Stimulated activated CD4-positive, alpha-beta T cell treated with anti-CD3 and anti-CD28 coated beads, Interleukin-12 subunit alpha, Interleukin-12 subunit beta, amount 100 ng/mL, for 24 hours (primary cell): ENCODE measurements around the gene JUN.

Experiments
- DNase-seq, 2 experiments: peaks; one replicate each; pipeline ENCODE4 v3.0.0-alpha.2; 2020; ENCODE audit warnings: low read depth in 2 of 2

JUN gene

DNA sequence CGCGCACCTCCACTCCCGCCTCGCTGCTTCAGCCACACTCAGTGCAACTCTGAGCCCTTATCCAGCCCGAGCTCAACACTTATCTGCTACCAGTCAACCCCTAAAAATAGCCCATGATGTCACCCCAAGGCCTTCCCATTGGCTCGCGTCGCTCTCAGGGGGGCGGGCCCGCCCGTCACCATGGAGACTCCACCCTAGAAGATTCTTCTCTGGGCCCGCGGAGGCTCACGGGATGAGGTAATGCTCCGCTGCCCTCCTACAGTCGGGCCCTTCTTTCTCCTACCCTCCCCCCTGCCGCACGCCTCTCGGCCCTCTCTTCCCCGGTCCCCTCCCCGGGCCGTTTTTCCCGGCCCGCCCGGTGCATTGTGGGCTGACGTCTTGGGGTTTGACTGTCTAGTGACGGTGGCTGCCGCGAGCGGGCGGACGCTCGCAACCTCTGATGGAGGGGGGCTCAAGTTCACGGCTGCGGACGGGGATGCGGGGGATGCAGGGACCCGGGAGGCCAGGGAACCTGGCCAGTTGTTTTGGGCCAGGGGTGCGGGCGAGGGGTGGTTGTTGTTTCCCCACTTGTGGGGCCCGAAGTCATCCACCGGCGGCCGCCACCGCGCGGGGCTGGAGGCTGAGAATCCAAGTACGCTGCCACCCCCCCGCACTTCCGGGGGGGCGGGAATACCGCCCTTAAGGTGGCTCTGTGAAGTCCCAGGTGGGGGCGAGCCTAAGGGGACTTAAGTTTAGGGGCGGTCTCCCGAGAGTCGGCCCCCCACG, at the start of gene JUN:
JUN (minus strand) TSS at position 55 of the 765 bp plus-strand sequence. CDS start 977 bp downstream, outside the sequence.
- DNase-seq: peak; percentile 94 to 98

DNA sequence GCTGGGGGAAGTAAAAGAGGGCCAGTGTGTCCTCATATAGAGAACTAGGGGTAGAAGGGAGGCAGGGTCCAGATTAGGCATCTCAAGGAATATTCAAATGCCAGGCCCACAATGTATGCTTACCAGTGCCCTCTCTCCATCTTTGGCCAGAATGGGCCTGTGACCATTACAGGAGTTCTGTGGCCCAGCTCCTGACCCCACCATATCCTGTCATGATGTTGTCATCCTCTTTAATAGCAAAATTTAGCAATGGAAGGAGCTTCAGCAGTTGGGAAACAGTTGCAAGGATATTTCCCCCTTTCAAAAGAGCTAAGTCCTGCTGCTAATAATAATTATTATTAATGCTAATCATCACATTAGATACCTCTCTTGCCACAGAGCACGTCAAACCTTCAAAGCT, 49.3 kb upstream of the JUN start:
- DNase-seq: no peak

DNA sequence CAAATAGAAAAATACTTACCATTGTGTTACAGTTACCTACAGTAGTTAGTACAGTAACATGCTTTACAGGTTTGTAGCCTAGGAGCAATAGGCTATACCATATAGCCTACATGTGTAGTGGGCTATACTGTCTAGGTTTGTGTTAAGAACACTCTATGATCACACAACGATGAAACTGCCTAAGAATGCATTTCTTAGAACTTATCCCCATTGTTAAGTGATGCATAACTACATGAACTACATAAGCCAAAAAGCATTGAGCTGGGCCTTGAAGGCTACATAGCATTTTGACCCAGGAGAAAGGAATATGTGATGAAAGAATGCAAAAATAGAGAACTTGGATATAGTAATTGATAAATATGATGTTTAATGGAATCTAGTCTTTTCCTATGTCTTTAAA, 46.4 kb upstream of the JUN start:
- no peak for DNase-seq

DNA sequence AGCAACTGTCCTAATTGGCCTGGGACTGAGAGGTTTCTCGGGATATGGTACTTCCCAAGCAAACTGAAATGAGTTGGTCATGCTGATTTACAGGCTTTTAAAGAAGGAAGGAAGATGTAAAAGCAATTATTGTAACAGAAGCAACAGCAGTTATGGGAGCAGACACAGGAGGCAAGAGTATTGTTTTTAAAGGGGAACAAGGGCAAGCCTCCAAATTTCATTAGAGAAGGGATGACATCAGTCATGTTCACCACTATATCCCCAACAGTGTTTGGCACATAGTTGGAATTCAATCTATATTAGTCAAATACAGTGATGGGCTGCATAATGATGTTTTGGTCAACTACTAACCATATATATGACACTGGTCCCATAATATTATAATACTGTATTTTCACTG, 46.0 kb upstream of the JUN start:
- DNase-seq: no peak

DNA sequence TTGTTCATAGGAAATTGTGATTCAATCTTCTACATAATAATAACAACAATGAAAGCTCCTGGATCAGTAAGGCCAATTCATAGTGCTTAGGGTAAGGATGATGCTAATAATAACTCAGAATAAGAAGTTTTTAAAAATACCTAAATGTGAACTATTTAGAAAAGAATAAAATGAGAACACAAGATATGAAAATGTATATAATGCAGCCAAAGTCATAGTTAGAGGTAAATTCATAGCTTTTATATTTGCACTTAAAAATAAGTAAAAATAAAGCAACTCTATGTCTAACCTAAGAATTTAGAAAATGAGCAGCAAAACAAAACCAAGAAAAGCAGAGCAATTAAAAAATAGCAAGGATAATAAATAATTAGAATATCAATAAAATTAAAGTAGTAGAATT, 43.5 kb upstream of the JUN start:
- no peak for DNase-seq

DNA sequence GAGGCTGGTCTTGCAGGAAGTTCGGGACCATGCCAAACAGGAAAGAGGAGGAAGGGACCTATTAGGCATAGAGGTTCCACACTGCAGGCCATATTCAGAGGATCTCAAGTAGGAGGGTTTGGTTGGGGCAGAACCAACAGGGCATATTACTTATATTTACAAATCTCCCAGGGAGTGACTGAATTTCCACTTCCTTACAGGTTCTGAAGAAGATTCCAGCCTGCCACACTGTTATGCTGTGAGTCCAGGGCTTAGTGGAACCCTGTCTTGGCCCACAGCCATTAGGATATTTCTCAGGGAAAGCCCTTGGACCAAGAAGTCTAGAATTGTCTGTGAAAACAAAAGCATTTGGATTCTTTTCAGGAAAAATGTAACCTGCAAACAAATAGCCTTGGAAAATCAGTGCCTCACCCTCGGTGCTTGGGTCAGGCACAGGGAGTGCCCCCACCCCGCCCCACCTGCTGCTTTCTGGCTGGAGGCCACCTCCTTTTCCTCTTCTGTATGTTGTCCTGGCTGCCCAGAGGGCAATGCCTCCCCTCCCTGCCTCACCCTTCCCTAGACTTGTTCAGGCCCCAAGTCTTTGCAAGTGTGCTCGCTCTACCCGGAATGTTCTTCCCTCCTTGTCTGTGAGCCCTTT, 41.0 kb upstream of the JUN start:
- no peak for DNase-seq

DNA sequence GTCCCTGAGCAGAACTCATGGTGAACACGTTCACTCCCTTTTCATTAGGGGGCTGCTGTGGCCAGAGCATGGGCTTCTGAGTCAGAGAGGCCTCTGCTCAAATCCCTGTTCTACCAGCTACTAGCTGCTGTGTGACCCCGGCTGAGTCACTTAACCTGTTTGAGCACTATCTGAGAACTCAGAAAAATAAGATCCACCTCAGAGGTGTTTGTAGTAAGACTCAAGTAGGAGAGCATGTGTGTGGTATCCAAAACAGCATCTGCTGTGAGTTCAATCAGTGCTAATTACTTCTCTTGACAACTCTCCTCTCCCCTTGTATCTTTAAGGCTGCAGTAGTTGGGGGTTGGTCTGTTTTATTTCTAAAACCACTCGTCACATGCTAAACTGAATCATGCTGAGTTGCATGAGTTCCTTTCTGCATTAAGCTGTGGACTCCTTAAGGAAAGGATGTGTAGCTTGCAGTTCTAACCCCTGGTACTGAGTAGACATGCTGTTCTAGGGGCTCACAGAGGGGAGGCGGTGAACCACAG, 39.7 kb upstream of the JUN start:
- no peak for DNase-seq

DNA sequence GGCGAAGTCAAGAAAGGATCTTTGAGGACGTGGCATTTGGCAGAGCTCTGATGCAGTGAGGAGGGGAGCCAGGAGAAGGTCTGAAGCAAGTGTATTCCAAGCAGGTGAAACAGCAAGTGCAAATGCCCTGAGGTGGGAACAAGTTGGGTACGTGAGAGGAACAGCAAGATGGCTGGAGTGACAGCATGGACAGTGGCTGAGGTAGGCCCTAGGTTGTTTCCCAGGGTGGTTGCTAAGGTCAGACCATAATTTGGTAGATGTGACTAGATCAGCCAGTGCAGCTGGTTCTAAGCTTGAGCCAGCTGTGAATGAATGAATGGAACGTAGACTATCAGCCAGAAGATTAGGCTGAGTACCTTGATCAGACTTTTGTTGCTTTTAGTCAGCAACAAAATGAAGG, 37.5 kb upstream of the JUN start:
- DNase-seq: no peak

DNA sequence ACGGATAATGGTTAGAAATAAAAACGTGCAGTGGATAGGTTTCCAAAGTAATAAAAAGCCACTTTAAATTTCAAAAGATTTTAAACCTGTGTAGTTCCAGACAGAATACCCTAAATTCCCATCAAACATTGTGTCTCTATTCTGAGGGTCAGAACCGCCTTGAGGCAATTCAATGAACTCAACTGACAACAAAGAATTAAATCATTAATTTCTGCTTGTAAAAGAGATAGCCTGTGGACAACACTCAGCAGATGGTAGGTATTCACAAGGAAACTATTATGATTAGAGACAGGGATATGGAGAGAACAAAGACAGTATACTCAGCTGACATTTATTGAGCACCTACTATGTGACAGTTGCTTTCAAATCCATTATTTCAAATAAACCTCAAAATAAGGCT, 35.1 kb upstream of the JUN start:
- DNase-seq: no peak

DNA sequence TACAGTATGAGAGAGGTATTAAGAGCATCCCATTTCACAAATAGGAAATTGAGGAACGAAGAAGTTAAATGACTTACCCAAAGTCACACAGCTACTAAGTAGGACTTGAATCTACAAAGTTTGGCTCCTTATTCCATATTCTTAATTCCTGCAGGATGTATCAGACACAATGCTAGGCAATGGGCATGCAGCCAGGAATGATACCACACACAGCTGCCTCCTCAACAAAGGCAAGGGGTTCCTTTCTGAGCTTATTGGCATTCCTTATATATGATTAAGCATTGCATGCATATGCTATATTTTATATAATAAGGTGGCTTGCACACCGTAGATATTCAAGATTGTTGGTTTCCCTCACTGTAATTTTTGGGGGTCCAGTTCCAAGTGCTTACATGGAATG, 34.2 kb upstream of the JUN start:
- DNase-seq: no peak

DNA sequence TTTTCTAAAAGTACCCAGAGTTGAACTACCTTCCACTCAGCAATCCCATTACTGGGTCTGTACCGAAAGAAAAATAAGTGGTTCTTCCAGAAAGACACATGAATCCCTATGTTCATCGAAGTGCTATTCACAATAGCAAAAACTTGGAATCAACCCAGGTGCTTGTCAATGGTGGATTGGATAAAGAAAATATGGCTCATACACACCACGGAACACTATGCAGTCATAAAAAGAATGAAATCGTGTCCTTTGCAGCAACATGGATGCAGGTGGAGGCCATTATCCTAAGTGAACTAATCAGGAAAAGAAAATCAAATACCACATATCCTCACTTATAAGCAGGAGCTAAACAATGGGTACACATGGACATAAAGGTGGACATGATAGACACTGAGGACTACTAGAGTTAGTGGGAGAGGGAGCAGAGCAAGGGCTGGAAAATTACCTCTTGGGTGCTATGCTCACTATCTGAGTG, 32.9 kb upstream of the JUN start:
- no peak for DNase-seq

DNA sequence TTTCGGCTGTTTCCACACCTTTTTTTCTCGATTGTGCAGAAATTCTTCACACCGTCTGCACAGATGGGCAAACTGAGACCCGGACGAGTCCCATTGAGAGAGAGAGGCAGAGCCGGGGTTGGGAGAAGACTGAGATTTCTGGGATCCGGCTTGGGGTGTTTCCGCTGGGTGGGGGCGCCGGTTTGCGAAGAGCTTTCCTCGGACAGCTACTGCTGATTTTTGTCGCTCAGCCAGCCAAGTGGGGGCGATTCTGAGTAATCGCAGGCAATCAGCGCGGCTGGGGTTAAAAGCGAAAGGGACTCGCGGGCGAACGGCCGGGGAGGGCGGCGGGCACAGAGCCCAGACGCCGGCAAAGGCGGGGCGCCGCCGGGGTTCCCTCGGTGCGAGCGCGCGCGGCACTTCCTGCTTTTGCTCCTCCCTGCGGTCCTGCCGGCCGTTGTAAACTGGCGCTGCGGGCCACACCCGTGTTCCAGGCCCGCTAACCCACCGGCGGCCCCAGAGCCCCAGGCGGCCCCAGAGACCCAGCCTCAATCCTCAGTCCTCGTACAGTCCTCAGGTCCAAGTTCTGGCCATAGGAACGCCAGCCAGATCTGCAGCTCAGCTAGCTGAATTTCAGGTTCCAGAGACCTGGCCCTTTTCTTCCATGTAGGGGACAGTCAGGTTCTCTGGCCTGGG, 32.4 kb upstream of the JUN start:
- DNase-seq: peak; percentile 57 to 76

DNA sequence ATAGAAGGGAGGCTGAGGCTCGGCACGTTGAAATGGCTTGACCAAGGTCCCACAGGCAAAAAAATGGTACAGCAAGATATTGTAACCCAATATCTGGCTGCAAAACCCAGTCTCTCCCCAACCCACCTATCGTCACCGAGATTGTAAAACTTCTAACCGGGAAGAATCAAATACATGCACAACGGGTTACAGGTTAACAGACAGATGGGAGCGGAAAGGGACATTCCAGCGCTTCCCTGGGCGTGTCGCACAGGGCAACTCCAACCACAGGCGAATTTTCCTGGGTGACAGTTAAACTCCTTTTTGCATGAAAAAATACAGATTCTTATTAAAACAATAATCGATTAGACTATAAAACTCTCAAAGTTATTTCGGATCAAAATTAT, 31.8 kb upstream of the JUN start:
- DNase-seq: no peak

DNA sequence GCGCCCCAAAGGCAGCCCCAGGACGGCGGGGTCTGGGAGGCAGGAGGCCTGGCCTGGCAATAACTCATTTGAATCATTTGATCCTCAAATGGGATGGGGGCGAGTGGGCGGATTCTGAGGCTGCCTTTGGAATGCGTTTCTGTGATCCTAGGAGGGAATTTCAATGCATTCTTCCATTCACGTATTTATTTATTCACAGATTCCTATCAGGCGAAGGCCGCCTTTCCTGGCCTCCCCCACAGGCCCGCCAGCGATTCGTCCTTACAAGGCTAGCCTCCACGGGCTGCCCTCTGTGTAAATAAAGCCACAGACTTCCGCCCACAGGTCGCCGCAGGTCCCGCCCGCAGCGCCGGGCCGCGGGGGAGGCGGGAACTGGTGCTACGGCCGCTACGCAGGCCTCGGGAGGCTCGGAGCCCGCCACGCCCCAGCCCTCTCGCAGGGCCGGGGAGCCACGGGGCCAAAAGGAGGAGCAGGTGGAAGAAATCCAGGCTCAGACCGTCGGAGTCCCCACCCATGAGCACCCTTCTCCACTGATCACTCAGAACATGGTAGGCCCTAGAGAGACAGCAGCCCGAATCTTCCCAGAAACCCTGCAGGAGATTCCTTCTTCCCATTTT, 31.3 kb upstream of the JUN start:
- DNase-seq: peak in 1 of 2 experiments; percentile 45

DNA sequence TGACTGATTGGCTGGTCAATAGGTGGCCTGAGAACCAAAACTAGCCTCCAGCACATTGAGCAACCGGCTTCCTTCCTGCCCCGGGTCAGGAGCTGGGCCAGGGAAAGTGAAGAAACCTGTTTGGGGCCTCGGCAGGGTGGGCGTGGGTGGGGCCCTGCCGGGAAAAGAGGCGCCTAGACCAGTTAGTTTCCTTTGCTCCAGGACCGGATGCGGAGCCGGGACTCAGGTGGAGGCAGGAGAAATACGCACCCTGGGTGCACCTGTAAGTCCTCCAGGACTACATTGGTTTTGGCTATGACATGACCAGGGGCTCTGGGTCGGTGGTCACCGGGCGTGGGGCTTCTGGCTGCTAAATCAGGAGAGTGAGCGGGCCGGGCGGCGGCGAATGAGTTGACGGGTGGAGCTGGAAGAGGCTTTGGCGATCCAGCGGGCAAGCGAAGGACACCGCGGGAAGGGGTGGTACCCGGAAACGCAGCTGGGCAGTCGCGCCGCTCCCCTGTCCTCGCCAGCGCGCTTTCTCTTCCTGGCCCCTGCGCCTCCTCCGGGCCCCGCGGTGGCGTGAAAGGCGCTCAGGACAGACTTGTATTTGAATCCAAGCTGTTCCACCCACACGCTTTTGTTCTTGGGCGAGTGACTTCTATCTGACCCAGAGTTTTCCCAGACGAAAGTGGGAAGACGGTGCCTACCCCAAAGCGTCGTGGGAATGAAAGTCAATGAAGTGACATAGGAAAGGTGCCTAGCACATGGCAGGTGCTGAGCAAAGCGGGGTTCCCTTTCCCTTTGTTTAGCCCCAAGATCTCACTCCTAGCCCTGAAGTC, 30.6 kb upstream of the JUN start:
- DNase-seq: no peak

DNA sequence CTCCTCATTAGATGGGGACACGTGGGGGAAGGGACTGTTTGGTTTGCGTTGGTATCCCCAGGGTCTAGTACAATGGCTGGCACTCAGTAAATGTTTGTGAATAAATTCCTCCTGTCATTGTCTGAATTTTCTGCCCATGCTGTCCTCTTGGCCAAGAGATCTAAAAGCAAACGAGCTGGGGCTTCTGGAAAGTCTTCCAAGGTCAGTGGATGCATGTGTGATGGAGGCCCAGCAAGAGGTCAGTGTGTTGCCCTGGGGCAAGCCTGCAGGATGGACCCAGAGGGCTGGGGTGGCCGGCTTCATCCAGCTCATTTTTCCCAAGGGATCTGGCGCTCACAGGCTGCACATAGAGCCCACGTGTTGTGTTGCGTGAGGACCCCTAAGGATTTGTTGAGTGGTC, 30.0 kb upstream of the JUN start:
- no peak for DNase-seq

DNA sequence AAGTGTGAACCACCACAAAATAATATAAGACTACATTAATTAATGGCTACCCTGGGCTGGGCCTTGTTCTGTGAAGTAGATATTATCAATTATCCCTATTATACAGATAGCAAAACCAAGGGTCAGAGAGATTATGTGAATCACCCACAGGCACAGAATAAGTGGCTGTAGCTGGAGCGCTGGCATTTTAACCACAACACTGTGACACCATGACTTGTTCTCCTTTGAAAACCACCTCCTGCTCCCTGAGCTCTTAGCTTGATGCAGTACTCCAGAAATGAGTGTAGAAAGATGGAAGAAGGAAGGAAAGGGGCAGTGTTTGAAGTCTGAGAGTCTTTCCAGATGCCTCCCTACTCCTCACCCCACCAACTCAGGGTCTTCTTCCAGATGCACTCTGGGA, 29.5 kb upstream of the JUN start:
- no peak for DNase-seq

DNA sequence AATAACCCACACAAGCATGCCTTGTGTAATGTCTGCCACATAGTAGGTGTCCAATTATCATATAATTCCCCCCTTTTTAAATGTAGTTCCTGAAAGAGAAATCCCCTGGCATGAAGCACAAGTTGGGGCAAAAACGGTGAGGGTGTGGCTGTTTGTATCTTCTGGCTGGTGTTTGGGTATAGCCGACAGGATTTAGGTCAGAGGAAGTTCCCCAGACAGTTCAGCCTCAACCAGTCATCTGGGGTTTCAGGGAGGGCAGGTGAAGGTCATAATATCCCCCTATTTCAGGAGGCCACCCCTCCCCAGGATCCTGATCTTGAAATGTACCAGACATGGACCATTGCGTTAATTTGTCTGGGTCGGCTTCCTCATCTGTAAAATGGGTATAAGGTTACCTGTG, 29.1 kb upstream of the JUN start:
- no peak for DNase-seq

DNA sequence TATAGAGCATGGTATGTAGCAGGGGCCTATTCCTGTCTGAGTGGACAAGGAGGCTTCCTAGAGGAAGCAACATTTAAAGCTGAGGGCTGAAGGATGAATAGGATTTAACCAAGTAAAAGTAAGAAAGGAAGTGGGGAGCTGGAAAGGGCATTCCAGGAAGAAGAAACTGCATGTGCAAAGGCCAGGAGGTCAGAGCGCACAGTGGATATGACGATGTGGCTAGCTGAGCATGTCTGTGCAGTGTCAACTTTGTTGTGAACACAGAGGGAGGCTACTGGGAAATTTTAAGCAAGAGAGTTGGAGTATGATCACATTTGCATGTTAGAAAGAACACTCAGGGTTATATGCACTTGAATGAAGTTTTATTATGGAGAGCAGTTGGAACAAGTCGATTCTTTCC, 28.6 kb upstream of the JUN start:
- DNase-seq: no peak

DNA sequence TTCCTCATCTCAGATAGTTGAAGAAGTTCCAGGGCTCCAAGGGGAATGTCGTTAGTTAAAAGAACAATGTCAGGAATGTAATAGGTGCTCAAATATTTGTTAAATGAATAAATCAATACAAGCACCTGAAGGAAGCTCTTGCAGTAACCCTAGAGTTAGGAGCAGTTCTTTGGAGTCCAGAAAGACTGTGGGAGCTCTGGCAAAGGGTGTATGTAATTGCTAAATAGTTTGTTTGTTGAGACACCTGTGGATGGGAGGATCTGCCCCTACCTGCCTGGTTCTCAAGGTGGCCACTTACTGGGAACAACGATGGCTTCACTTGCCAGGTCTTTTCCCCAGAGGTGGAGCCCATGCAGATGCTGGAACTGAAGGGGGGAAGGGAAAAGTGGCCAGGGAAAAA, 27.5 kb upstream of the JUN start:
- DNase-seq: no peak

DNA sequence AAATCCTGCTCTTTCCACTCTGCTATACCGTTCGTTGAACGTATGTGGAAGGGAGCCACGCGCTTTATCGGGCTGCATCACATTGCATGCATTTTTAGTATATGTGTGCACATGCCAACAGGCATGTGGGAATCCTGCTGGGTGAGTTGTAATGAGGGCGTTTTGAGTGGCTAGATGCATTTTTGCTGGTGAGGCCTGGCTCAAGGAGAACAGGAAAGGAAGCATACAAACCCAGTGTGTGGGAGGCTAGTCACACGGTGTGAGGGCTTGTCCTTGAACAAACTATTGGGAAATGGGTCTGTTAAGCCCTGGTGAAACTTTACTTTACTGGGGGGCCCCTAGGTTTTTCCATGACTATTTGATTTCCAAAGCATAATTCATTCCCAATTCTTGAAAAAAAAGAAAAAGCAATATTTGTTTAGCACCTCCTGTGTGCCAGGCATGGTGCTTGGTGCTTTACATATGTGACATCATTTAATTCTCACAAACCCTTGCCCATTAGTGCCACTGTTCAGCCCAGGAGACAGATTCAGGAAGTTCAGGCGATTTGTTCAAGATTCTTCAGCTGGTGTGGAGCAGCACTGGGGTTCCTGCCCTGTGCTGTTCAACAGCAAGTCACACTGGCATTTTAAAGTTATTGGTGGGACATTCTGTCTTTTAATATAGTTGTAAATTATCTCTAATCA, 25.6 kb upstream of the JUN start:
- DNase-seq: no peak
